GM23338 (cell line): Measurements from ENCODE around the gene APOL2. TPM values are rescaled to one million over a fixed set of nuclear protein-coding genes. Genes with fewer than 3 reads are reported as not detected.

Source experiments
- ATAC-seq: fragments of 200-7000 bp; cut with Tn5 transposase; 3 replicates; pipeline ENCODE4 v1.9.1; 2020
- DNase-seq: peaks from one replicate; pipeline ENCODE4 v3.0.0-alpha.2; 2015; ENCODE audit warnings: low spot score
- H2AFZ ChIP-seq: fragments of 200-600 bp; sonication (generic); 2 replicates; pipeline ENCODE4 v1.8.0; 2016; ENCODE audit warnings: antibody characterized with exemption, mild to moderate bottlenecking, moderate library complexity
- H3F3A ChIP-seq: fragments of 200-600 bp; sonication (generic); replicated peaks from 2 replicates; pipeline ENCODE4 v1.8.0; 2017; ENCODE audit warnings: antibody characterized with exemption, mixed run types, low read depth
- H3K27ac ChIP-seq: fragments of 200-600 bp; sonication (generic); 2 replicates; pipeline ENCODE4 v1.6.1; 2016; ENCODE audit warnings: low read depth
- H3K27me3 ChIP-seq: fragments of 200-600 bp; sonication (generic); 2 replicates; pipeline ENCODE4 v1.8.0; 2016; ENCODE audit warnings: mild to moderate bottlenecking, mixed run types, moderate library complexity; ENCODE audit not compliant: insufficient read depth
- H3K36me3 ChIP-seq: fragments of 200-600 bp; sonication (generic); 2 replicates; pipeline ENCODE4 v1.8.0; 2016; ENCODE audit warnings: mild to moderate bottlenecking; ENCODE audit not compliant: insufficient read depth
- H3K4me1 ChIP-seq: fragments of 200-600 bp; sonication (generic); 2 replicates; pipeline ENCODE4 v1.8.0; 2016; ENCODE audit warnings: mild to moderate bottlenecking, moderate library complexity; ENCODE audit not compliant: insufficient read depth
- H3K4me2 ChIP-seq: fragments of 200-600 bp; sonication (generic); 2 replicates; pipeline ENCODE4 v1.7.1; 2017; ENCODE audit warnings: mixed run types
- H3K4me3 ChIP-seq: fragments of 200-600 bp; sonication (generic); 2 replicates; pipeline ENCODE4 v1.6.1; 2016; ENCODE audit warnings: mixed run types
- H3K79me2 ChIP-seq: fragments of 200-600 bp; sonication (generic); replicated peaks from 2 replicates; pipeline ENCODE4 v1.8.0; 2017; ENCODE audit warnings: mild to moderate bottlenecking; ENCODE audit not compliant: insufficient read depth
- H3K9me2 ChIP-seq: fragments of 200-600 bp; sonication (generic); 2 replicates; pipeline ENCODE4 v1.8.0; 2017; ENCODE audit not compliant: insufficient read depth
- H4K20me1 ChIP-seq: fragments of 200-600 bp; sonication (generic); replicated peaks from 2 replicates; pipeline ENCODE4 v1.8.0; 2017; ENCODE audit warnings: mild to moderate bottlenecking; ENCODE audit not compliant: insufficient read depth
- H3K27ac Mint-ChIP-seq: 2 replicates; pipeline ENCODE4 v1.8.0; 2020; ENCODE audit warnings: inconsistent platforms, mild to moderate bottlenecking, moderate library complexity, mixed read lengths
- H3K27me3 Mint-ChIP-seq: 3 replicates; pipeline ENCODE4 v1.8.0; 2022; ENCODE audit warnings: low read depth, mild to moderate bottlenecking, moderate library complexity, mixed read lengths, inconsistent platforms; ENCODE audit not compliant: insufficient read depth, poor library complexity
- H3K36me3 Mint-ChIP-seq: 3 replicates; pipeline ENCODE4 v1.8.0; 2021; ENCODE audit warnings: low read depth, mild to moderate bottlenecking, inconsistent platforms, moderate library complexity, mixed read lengths
- H3K4me1 Mint-ChIP-seq: 3 replicates; pipeline ENCODE4 v1.8.0; 2020; ENCODE audit warnings: mild to moderate bottlenecking, inconsistent platforms, mixed read lengths
- H3K4me3 Mint-ChIP-seq: 3 replicates; pipeline ENCODE4 v1.8.0; 2021; ENCODE audit warnings: moderate library complexity, mild to moderate bottlenecking, inconsistent platforms, mixed read lengths
- H3K9me3 Mint-ChIP-seq: 3 replicates; pipeline ENCODE4 v1.8.0; 2020; ENCODE audit warnings: moderate library complexity, mild to moderate bottlenecking, inconsistent platforms, mixed read lengths
- CTCF ChIP-seq, 2 experiments: fragments of 200-600 bp in 1 of 2; sonication (generic) in 1 of 2; conservative IDR thresholded peaks; 2 replicates each; pipeline versions ENCODE4 v1.5.1 to v1.6.1; 2016 to 2017; ENCODE audit warnings: antibody characterized with exemption in 2 of 2, low read depth in 2 of 2, mild to moderate bottlenecking in 2 of 2, moderate library complexity in 1 of 2
- EZH2phosphoT487 ChIP-seq: fragments of 200-600 bp; sonication (generic); IDR thresholded peaks from one replicate; pipeline ENCODE4 v1.8.1; 2018; ENCODE audit warnings: antibody characterized with exemption; ENCODE audit not compliant: unreplicated experiment
- REST ChIP-seq: IDR thresholded peaks from one replicate; pipeline ENCODE4 v1.6.1; 2018; ENCODE audit warnings: antibody characterized with exemption; ENCODE audit not compliant: unreplicated experiment
- STAT1 ChIP-seq: IDR thresholded peaks from one replicate; pipeline ENCODE4 v1.6.1; 2016; ENCODE audit warnings: antibody characterized with exemption; ENCODE audit not compliant: unreplicated experiment
- ZNF114 ChIP-seq: fragments of 250-450 bp; sonication (Bioruptor Pico); IDR thresholded peaks from 2 replicates; pipeline ENCODE4 v1.5.0; 2020; ENCODE audit warnings: mild to moderate bottlenecking, moderate library complexity
- ZNF462 ChIP-seq: fragments of 250-450 bp; sonication (Bioruptor Pico); IDR thresholded peaks from 2 replicates; pipeline ENCODE4 v1.5.0; 2020; ENCODE audit warnings: mild to moderate bottlenecking, moderate library complexity
- polyA plus RNA-seq: library from polyadenylated mRNA; unstranded; fragments of >200 nt; fragmentation: Nextera tagmentation; extraction: Ambion mirVana; gene quantifications from 2 replicates; pipeline ENCODE4 v1.2.1, GENCODE V29; 2016
- total RNA-seq: library from RNA; depleted of rRNA; stranded (reverse); fragments of >200 nt; shearing (Covaris generic); gene quantifications from 2 replicates; pipeline ENCODE4 v1.2.3, GENCODE V29; 2014

The APOL2 gene
- total and polyA plus RNA-seq, 2 experiments from 2014 or later, result 5.5 to 10.4 TPM

GRCh38 chr22:36247955-36248354, 8.6 kb upstream of the APOL2 start:
- H3K36me3 Mint-ChIP-seq, result peaks cover 6% of the 10 kb centered on the region; the same call in 1 of the 3 replicates
- no peaks in the 10 kb centered on the region; the same call in none of the 2 replicates for H3K9me2 ChIP-seq
- H3K27ac Mint-ChIP-seq, result no peak overlapping the region
- no peaks in the 10 kb centered on the region; the same call in 1 of the 2 replicates for H3K36me3 ChIP-seq
- no peak overlapping the region for H3K27ac ChIP-seq
- H3K27me3 Mint-ChIP-seq, result peaks cover 4% of the 10 kb centered on the region
- no peak for DNase-seq
- peaks cover 26% of the 10 kb centered on the region for H3K9me3 Mint-ChIP-seq
- no peak overlapping the region for H3K4me3 ChIP-seq
- no peaks in the 10 kb centered on the region for H4K20me1 ChIP-seq
- 0 out of 2 replicates have a peak, but pooled peaks cover 6% of the 10 kb centered on the region for H3K4me1 ChIP-seq
- peaks cover 8% of the 10 kb centered on the region; the same call in 2 of the 3 replicates for H3K4me1 Mint-ChIP-seq
- H3K4me3 Mint-ChIP-seq, result no peak overlapping the region
- H3K4me2 ChIP-seq, result no peak overlapping the region
- H3F3A ChIP-seq, result no peaks in the 10 kb centered on the region
- no peaks in the 10 kb centered on the region for H3K79me2 ChIP-seq
- ATAC-seq, result no peak
- H3K27me3 ChIP-seq, result no peaks in the 10 kb centered on the region
- TF ChIP-seq ZNF462 (no peak), ZNF114 (CRISPR knock-in tag) (no peak), EZH2phosphoT487 (no peak), STAT1 (no peak)
- no peak overlapping the region for H2AFZ ChIP-seq

GRCh38 chr22:36246718-36247117, 7.4 kb upstream of the APOL2 start:
- H3K27me3 Mint-ChIP-seq, result peaks cover 2% of the 10 kb centered on the region
- TF ChIP-seq REST (no peak), EZH2phosphoT487 (no peak), CTCF (conservative IDR thresholded peaks at IDR 0.05; ENCODE audit: low read depth in 2 of 2) (no peak)
- H3K4me3 Mint-ChIP-seq, result no peak overlapping the region
- Histone ChIP-seq H4K20me1 (no peaks in the 10 kb centered on the region), H3K27me3 (no peaks in the 10 kb centered on the region), H3K36me3 (no peaks in the 10 kb centered on the region; the same call in 1 of the 2 replicates), H3K79me2 (no peaks in the 10 kb centered on the region), H3K4me2 (no peak overlapping the region), H3K27ac (no peak overlapping the region), H3K4me3 (no peak overlapping the region), H3K4me1 (0 out of 2 replicates have a peak, but pooled peaks cover 6% of the 10 kb centered on the region), H2AFZ (no peak overlapping the region), H3K9me2 (no peaks in the 10 kb centered on the region; the same call in none of the 2 replicates), H3F3A (no peaks in the 10 kb centered on the region)
- no peak overlapping the region for H3K27ac Mint-ChIP-seq
- no peak for DNase-seq
- H3K36me3 Mint-ChIP-seq, result peaks cover 6% of the 10 kb centered on the region; the same call in 1 of the 3 replicates
- ATAC-seq, result no peak
- H3K4me1 Mint-ChIP-seq, result peaks cover 5% of the 10 kb centered on the region; the same call in 2 of the 3 replicates
- H3K9me3 Mint-ChIP-seq, result peaks cover 26% of the 10 kb centered on the region
